Neural cell (in vitro differentiated cells): Measurements from ENCODE around the gene STX7.

ENCODE experiments used
- EP300 ChIP-seq: fragments of 450-650 bp; conservative IDR thresholded peaks from 2 replicates; pipeline ENCODE4 v1.6.1; 2014; ENCODE audit warnings: antibody characterized with exemption, mild to moderate bottlenecking, moderate library complexity; ENCODE audit not compliant: poor library complexity, severe bottlenecking
- EZH2 ChIP-seq: fragments of 200-600, 300-800 bp; shearing (Covaris generic), sonication (generic); IDR thresholded peaks from 2 replicates; pipeline ENCODE4 v1.6.1; 2014; ENCODE audit warnings: antibody characterized with exemption, low read length, borderline replicate concordance, mild to moderate bottlenecking; ENCODE audit not compliant: insufficient read depth, poor library complexity, severe bottlenecking
- POLR2AphosphoS5 ChIP-seq: IDR thresholded peaks from 2 replicates; pipeline ENCODE4 v1.6.1; 2012
- RAD21 ChIP-seq: fragments of 450-650 bp; conservative IDR thresholded peaks from 2 replicates; pipeline ENCODE4 v1.6.1; 2014; ENCODE audit warnings: antibody characterized with exemption, mild to moderate bottlenecking, moderate library complexity
- SMC3 ChIP-seq: fragments of 450-650 bp; conservative IDR thresholded peaks from 2 replicates; pipeline ENCODE4 v1.6.1; 2014; ENCODE audit warnings: antibody characterized with exemption, mild to moderate bottlenecking, moderate library complexity; ENCODE audit not compliant: poor library complexity
- TF ChIP-seq, protein P1 (sequence below): fragments of 450-650 bp; IDR thresholded peaks from 2 replicates; pipeline ENCODE4 v1.5.1; 2014; ENCODE audit warnings: antibody characterized with exemption, mild to moderate bottlenecking, moderate library complexity; ENCODE audit not compliant: poor library complexity, severe bottlenecking
- TF ChIP-seq, protein P2 (sequence below): IDR thresholded peaks from 2 replicates; pipeline ENCODE4 v1.6.1; 2012; ENCODE audit warnings: borderline replicate concordance

DNA sequence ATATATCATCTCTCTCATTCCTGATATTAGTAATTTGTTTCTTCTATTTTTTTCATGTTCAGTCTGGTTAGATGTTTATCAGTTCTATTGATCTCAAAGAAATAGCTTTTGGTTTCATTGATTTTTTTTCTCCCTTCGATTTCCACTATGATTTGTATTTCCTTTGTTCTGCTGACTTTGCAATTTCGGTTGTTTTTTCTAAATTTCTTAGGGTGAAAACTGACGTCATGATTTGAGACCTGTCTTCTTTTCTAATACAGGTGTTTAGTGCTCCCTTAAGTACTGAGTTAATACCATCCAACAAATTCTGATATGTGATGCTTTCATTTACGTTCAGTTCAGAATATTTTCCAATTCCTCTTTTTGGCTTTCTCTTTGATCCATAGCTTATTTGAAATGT lies 25.2 kb downstream of the STX7 start:
- TF ChIP-seq, protein P1, sequence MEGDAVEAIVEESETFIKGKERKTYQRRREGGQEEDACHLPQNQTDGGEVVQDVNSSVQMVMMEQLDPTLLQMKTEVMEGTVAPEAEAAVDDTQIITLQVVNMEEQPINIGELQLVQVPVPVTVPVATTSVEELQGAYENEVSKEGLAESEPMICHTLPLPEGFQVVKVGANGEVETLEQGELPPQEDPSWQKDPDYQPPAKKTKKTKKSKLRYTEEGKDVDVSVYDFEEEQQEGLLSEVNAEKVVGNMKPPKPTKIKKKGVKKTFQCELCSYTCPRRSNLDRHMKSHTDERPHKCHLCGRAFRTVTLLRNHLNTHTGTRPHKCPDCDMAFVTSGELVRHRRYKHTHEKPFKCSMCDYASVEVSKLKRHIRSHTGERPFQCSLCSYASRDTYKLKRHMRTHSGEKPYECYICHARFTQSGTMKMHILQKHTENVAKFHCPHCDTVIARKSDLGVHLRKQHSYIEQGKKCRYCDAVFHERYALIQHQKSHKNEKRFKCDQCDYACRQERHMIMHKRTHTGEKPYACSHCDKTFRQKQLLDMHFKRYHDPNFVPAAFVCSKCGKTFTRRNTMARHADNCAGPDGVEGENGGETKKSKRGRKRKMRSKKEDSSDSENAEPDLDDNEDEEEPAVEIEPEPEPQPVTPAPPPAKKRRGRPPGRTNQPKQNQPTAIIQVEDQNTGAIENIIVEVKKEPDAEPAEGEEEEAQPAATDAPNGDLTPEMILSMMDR: no peak
- TF ChIP-seq SMC3: no peak
- TF ChIP-seq POLR2AphosphoS5: no peak
- no peak for TF ChIP-seq RAD21
- TF ChIP-seq, protein P2, sequence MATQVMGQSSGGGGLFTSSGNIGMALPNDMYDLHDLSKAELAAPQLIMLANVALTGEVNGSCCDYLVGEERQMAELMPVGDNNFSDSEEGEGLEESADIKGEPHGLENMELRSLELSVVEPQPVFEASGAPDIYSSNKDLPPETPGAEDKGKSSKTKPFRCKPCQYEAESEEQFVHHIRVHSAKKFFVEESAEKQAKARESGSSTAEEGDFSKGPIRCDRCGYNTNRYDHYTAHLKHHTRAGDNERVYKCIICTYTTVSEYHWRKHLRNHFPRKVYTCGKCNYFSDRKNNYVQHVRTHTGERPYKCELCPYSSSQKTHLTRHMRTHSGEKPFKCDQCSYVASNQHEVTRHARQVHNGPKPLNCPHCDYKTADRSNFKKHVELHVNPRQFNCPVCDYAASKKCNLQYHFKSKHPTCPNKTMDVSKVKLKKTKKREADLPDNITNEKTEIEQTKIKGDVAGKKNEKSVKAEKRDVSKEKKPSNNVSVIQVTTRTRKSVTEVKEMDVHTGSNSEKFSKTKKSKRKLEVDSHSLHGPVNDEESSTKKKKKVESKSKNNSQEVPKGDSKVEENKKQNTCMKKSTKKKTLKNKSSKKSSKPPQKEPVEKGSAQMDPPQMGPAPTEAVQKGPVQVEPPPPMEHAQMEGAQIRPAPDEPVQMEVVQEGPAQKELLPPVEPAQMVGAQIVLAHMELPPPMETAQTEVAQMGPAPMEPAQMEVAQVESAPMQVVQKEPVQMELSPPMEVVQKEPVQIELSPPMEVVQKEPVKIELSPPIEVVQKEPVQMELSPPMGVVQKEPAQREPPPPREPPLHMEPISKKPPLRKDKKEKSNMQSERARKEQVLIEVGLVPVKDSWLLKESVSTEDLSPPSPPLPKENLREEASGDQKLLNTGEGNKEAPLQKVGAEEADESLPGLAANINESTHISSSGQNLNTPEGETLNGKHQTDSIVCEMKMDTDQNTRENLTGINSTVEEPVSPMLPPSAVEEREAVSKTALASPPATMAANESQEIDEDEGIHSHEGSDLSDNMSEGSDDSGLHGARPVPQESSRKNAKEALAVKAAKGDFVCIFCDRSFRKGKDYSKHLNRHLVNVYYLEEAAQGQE: no peak
- TF ChIP-seq EZH2: no peak
- TF ChIP-seq EP300: no peak
